ENCODE measurements around the gene CAPN1.

The CAPN1 gene

GRCh38 chr11:65221026-65221425, 39.3 kb downstream of the CAPN1 start:
- DNase-seq (ENCODE audit: low read depth), result no peak
- TF ChIP-seq, protein P1, sequence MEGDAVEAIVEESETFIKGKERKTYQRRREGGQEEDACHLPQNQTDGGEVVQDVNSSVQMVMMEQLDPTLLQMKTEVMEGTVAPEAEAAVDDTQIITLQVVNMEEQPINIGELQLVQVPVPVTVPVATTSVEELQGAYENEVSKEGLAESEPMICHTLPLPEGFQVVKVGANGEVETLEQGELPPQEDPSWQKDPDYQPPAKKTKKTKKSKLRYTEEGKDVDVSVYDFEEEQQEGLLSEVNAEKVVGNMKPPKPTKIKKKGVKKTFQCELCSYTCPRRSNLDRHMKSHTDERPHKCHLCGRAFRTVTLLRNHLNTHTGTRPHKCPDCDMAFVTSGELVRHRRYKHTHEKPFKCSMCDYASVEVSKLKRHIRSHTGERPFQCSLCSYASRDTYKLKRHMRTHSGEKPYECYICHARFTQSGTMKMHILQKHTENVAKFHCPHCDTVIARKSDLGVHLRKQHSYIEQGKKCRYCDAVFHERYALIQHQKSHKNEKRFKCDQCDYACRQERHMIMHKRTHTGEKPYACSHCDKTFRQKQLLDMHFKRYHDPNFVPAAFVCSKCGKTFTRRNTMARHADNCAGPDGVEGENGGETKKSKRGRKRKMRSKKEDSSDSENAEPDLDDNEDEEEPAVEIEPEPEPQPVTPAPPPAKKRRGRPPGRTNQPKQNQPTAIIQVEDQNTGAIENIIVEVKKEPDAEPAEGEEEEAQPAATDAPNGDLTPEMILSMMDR (conservative IDR thresholded peaks at IDR 0.05; ENCODE audit: low read length), result no peak
- H3K4me3 ChIP-seq (ENCODE audit: low read length), result no peak overlapping the region

- no peak overlapping the region for H3K4me3 ChIP-seq (ENCODE audit: low read length)
- TF ChIP-seq, protein P1 (conservative IDR thresholded peaks at IDR 0.05; ENCODE audit: low read length), result no peak
- DNase-seq (ENCODE audit: low read depth), result no peak
Measured at GRCh38 chr11:65223011-65223410, 41.3 kb downstream of the CAPN1 start.

- H3K4me3 ChIP-seq (ENCODE audit: low read length), result no peak overlapping the region
- DNase-seq (ENCODE audit: low read depth), result peak; percentile 70
Measured at GRCh38 chr11:65224930-65225278, 43.2 kb downstream of the CAPN1 start.

GRCh38 chr11:65225279-65226102, 43.8 kb downstream of the CAPN1 start:
- H3K4me3 ChIP-seq (ENCODE audit: low read length), result peak overlapping the region; percentile 53
- peak; percentile 54 for DNase-seq (ENCODE audit: low read depth)
- TF ChIP-seq, protein P1 (conservative IDR thresholded peaks at IDR 0.05; ENCODE audit: low read length), result peak; percentile 55

More at GRCh38 chr11:65224930-65225278, 43.2 kb downstream of the CAPN1 start:
- TF ChIP-seq, protein P1 (conservative IDR thresholded peaks at IDR 0.05; ENCODE audit: low read length), result no peak

- H3K4me3 ChIP-seq (ENCODE audit: low read length), result peak overlapping the region; percentile 53
- TF ChIP-seq, protein P1 (conservative IDR thresholded peaks at IDR 0.05; ENCODE audit: low read length), result no peak
- no peak for DNase-seq (ENCODE audit: low read depth)
Measured at GRCh38 chr11:65226103-65226442, 44.3 kb downstream of the CAPN1 start.

- DNase-seq (ENCODE audit: low read depth), result no peak
Measured at GRCh38 chr11:65227879-65228278, 46.2 kb downstream of the CAPN1 start.

More at GRCh38 chr11:65227879-65228278, 46.2 kb downstream of the CAPN1 start:
- no peak overlapping the region for H3K4me3 ChIP-seq (ENCODE audit: low read length)
- TF ChIP-seq, protein P1 (conservative IDR thresholded peaks at IDR 0.05; ENCODE audit: low read length), result no peak
